Mucosa of descending colon (tissue), 3 donors: ENCODE measurements around the gene RNASE7. TPM values are rescaled to one million over a fixed set of nuclear protein-coding genes. Genes with fewer than 3 reads are reported as not detected.
A peak's percentile ranks its signal among the peaks of the same experiment; 100 is the strongest.

Experiments used
- ATAC-seq: fragments of 200-7000 bp; cut with Tn5 transposase; one replicate; pipeline ENCODE4 v1.9.1; 2020; ENCODE audit warnings: mild to moderate bottlenecking, moderate library complexity
- DNase-seq, 3 donors: peaks; one replicate each; pipeline ENCODE4 v3.0.0-alpha.2; 2020
- H3K36me3 ChIP-seq: fragments of 200-600 bp; one replicate; pipeline ENCODE4 v1.8.0; 2021; ENCODE audit warnings: low read depth, mild to moderate bottlenecking
- H3K4me1 ChIP-seq: fragments of 200-600 bp; one replicate; pipeline ENCODE4 v1.8.0; 2021; ENCODE audit warnings: low read depth, mild to moderate bottlenecking
- H3K4me3 ChIP-seq: fragments of 200-600 bp; one replicate; pipeline ENCODE4 v1.8.0; 2021; ENCODE audit warnings: mild to moderate bottlenecking
- H3K9me3 ChIP-seq: fragments of 200-600 bp; one replicate; pipeline ENCODE4 v1.8.0; 2021; ENCODE audit warnings: mild to moderate bottlenecking
- CTCF ChIP-seq: fragments of 200-600 bp; IDR thresholded peaks from one replicate; pipeline ENCODE4 v1.8.0; 2022; ENCODE audit warnings: antibody characterized with exemption, mild to moderate bottlenecking
- intact Hi-C, 2 donors: fragments of 100-400 bp; cut with DNase I in 1 of 2; cut with micrococcal nuclease in 1 of 2; formaldehyde crosslinking; loops; one replicate each; pipeline versions ENCODE4 v1.11.0 to v1.11.1; 2022; cut with DNase I, micrococcal nuclease
- total RNA-seq, 3 donors: library from RNA; stranded (reverse); fragmentation: NEBNext Ultra II Directional in 2 of 3; extraction: Animal tissue kit (Norgen Biotek cat#: 25700) in 2 of 3; gene quantifications; one replicate each; pipeline versions ENCODE4 v1.2.1 to v1.2.4, GENCODE V29; 2021 to 2023
- donor health status: DM: no; HTN: no; CAD: no; lungs with moderate emphysema.
- donor health status: DM: no; HTN: no; CAD: no.
- donor health status: DM: no; HTN: yes; CAD: no.

RNASE7 gene
- total RNA-seq, 3 donors from 2014 or later = 0.19 to 0.32 TPM; not detected in 1

- intact Hi-C loops = no loop called here
- no peak for TF ChIP-seq CTCF
- no peaks in the 10 kb centered on the region for H3K36me3 ChIP-seq
- ATAC-seq = peak; percentile 78
- no peak overlapping the region for H3K4me3 ChIP-seq
- H3K4me1 ChIP-seq = peaks cover 28% of the 10 kb centered on the region
- DNase-seq = peak in 2 of 3 donors; percentile 50 to 69
- no peaks in the 10 kb centered on the region for H3K9me3 ChIP-seq
Measured at GRCh38 chr14:21055432-21056117, 13.4 kb downstream of the RNASE7 start.

GRCh38 chr14:21056520-21057163 lies 14.5 kb downstream of the RNASE7 start:
- peak; percentile 78 to 93 (median 81) for DNase-seq
- Histone ChIP-seq H3K4me3 (no peak overlapping the region), H3K9me3 (no peaks in the 10 kb centered on the region), H3K36me3 (no peaks in the 10 kb centered on the region), H3K4me1 (peaks cover 28% of the 10 kb centered on the region)
- TF ChIP-seq CTCF = no peak
- intact Hi-C loops = no loop called here
- ATAC-seq = peak; percentile 64

- Histone ChIP-seq H3K4me3 (no peak within 1 kb of the TSS), H3K36me3 (no peaks in the 10 kb centered on the region), H3K9me3 (no peaks in the 10 kb centered on the region), H3K4me1 (peaks cover 28% of the 10 kb centered on the region)
- no peak for TF ChIP-seq CTCF
- no peak for DNase-seq
- no peak for ATAC-seq
- intact Hi-C loops = no loop called here
Measured at GRCh38 chr14:21057803-21058675, 15.9 kb downstream of the RNASE7 start, which contains the start of gene RNASE8. Gene RNASE8 (plus strand): TSS chr14:21057822. CDS start chr14:21057893, 71 bp downstream.

GRCh38 chr14:21058903-21059302 lies 16.7 kb downstream of the RNASE7 start:
- DNase-seq (no peak), ATAC-seq (no peak)
- Histone ChIP-seq H3K9me3 (no peaks in the 10 kb centered on the region), H3K4me3 (no peak overlapping the region), H3K4me1 (peaks cover 21% of the 10 kb centered on the region), H3K36me3 (no peaks in the 10 kb centered on the region)
- no peak for TF ChIP-seq CTCF
- intact Hi-C loops = no loop called here

- H3K4me1 ChIP-seq = peaks cover 12% of the 10 kb centered on the region
- DNase-seq = no peak
- TF ChIP-seq CTCF = no peak
- no peak overlapping the region for H3K4me3 ChIP-seq
- peak; percentile 8 for ATAC-seq
- no peaks in the 10 kb centered on the region for H3K36me3 ChIP-seq
- intact Hi-C loops = no loop called here
- H3K9me3 ChIP-seq = no peaks in the 10 kb centered on the region
Measured at GRCh38 chr14:21059842-21060613, 17.9 kb downstream of the RNASE7 start.
